Erythroblast (primary cell): ENCODE results near the gene LHFPL4.

ENCODE experiments used
- GATA1 ChIP-seq: IDR thresholded peaks from 2 replicates; pipeline ENCODE4 v1.6.1; 2011; ENCODE audit warnings: low read depth, mild to moderate bottlenecking, control low read depth, low read length, moderate library complexity
- POLR2A ChIP-seq: IDR thresholded peaks from 2 replicates; pipeline ENCODE4 v1.6.1; 2011; ENCODE audit warnings: mild to moderate bottlenecking, low read length

- TF ChIP-seq POLR2A (no peak), GATA1 (no peak)
Measured at GRCh38 chr3:9452417-9452816, 101.2 kb downstream of the LHFPL4 start.
